G401.6 (cell line): ENCODE data around the gene JOSD1.

Experiments used
- FAIRE-seq: peaks from 2 replicates; lab custom pipeline; 2012; peaks lifted over from hg19 to GRCh38; lab: Jason Lieb, UNC

Gene JOSD1

DNA sequence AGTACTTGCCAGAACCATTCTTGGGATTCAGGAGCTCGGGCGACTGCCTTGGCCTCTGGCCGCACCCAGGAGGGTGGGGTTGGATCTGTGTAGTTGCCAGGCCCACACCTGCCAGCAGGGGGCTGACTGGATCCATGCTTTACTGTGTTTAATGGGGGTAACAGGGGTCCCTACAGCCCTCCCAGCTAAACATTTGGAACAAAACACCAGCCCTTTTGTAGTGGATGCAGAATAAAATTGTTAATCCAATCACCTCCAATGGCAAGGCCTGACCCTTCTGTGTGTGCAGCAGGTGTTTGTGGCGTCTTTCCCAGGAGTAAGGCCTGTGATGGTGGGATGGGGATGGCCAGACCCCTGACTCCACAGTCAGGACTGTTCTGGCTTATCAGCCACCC, 32.6 kb upstream of the JOSD1 start:
- FAIRE-seq, result no peak

- FAIRE-seq, result no peak
These were observed 31.6 kb upstream of the JOSD1 start for GRCh38 chr22:38732251-38732815.

DNA sequence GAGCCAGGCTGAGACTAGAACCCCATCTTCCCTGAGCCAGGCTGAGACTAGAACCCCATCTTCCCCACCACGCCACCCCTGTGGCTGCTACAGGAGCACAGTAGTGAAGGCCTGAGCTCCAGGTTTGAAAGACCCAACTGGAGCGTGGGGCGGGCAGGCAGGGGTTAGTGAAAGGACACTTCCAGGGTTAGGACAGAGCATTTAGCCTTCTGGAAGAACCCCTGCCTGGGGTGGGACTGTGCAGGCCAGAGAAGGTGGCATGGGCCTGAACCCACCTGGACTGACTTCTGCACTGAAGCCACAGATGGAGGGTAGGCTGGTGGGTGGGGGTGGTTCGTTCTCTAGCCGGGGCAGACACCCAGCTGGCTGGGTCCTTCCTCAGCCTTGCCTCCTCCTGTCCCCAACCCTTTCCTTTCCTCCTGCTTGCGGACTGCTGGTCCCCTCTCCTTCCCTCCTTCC, 31.0 kb upstream of the JOSD1 start:
- no peak for FAIRE-seq

DNA sequence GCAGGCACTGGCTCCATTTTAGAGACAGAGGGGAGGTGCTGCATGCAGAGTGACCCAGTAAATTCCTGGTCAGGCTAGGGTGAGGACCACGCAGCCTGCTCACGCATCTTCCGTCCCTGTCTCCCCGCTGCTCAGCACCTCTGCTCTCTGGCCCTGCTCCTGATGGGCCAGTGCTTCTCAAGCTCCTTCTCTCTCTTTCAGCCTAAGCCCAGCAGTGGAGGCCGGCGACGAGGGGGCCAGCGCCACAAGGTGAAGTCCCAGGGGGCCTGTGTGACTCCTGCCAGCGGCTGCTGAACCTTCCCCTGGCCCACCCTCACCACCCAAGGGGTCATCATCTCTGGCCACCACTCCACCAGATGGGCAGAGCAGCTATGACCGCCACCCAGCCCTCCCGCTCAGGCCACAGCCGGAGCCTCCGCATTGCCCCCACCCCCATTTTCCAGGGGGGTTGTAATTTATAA, 29.7 kb upstream of the JOSD1 start:
- FAIRE-seq, result no peak

- no peak for FAIRE-seq
These were observed 29.2 kb upstream of the JOSD1 start for GRCh38 chr22:38729946-38730345.

GRCh38 chr22:38728871-38729796, 28.4 kb upstream of the JOSD1 start:
- FAIRE-seq, result no peak

GRCh38 chr22:38727530-38728451, 27.0 kb upstream of the JOSD1 start:
- FAIRE-seq, result no peak

DNA sequence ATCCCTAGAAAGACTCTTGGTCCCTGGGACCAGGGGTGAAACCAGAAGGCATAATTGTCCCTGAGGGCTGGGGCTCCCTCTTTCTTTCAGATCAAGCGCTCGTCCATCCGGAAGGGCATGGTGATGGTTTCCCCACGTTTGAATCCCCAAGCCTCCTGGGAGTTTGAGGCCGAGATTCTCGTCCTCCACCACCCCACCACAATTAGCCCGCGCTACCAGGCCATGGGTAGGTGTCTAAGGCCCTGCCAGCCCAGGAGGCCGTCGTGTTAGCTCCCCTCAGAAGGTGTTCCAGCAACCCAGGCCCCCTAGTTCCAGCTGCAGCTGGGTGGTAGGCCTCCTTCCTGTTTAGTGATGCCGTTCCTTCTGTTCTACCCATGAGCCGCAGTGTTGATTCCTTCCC, 26.4 kb upstream of the JOSD1 start:
- no peak for FAIRE-seq

GRCh38 chr22:38725900-38726655, 25.3 kb upstream of the JOSD1 start:
- FAIRE-seq, result no peak

DNA sequence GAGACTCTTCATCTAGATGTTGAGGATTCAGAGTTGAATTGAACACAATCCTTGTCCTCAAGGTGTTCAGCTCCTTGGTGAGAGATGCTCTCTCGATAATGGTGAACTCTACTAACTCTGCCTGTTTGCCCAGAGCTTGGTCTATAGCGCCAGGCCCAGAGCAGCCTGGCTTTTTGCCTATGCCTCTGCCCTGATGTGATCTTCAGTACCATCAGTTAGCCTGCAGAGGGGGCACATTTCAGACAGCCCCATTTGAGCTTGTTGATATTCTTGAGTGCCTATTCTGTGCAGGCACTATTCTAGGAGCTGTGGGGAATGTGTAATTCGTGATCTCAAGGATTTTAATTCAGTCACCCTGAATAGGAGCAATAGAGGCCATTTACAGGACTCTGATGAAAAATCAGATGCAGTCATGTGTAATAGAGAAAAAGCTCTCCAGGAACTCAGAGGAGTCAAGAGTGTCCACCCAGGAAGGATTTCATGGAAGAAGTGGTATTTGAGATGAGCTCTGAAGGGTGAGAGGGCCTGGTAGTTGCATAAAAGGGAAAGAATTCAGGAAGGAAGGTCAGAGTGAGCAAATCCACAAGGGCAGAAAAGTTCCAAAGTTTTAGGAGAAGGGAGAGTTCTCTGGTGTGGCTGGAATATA, 24.3 kb upstream of the JOSD1 start:
- FAIRE-seq, result peak; percentile 68

DNA sequence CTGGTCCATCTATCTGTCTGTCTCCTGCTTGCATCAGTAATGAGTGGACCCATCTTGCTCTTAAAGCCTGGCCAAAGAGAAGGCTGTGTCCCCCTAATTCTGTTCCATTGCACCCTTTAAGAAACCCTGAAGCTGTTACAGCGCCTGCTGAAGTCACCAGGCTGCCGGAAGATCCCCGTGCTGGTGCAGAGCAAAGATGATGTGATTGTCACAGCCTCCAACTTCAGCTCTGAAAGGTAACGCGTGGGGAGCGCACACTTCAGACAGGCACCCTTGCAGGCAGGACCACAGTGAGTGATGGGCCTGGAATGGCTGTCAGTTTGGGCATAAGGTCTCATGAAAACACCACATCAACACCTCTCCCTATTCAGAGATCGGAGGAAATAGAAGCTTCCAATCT, 23.4 kb upstream of the JOSD1 start:
- no peak for FAIRE-seq

- no peak for FAIRE-seq
These were observed 20.8 kb upstream of the JOSD1 start for GRCh38 chr22:38721551-38721950.

- no peak for FAIRE-seq
These were observed 19.6 kb upstream of the JOSD1 start for GRCh38 chr22:38720350-38720749.

GRCh38 chr22:38719196-38719595, 18.5 kb upstream of the JOSD1 start:
- no peak for FAIRE-seq

GRCh38 chr22:38718414-38718813, 17.7 kb upstream of the JOSD1 start:
- no peak for FAIRE-seq

DNA sequence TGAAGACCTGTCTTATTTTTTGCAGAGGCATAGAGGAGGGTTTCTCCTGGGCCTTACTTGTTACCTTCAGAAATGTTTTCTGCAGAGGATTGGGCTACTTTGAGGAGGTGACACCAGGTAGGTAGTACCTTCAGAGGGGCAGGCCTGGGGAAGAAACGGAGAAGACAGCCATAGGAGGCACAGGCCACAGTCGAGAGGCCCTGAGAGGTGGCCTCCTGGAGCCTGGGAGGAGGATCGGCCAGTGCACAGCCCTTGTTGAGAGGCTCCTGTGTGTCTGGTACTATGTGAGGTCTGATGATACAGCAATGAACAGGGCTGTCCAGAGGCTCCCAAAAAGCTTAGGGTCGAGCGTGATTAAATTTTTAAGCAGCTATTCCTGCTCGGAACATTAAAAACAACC, 16.5 kb upstream of the JOSD1 start:
- no peak for FAIRE-seq

GRCh38 chr22:38716826-38717225, 16.1 kb upstream of the JOSD1 start:
- no peak for FAIRE-seq

GRCh38 chr22:38716271-38716670, 15.5 kb upstream of the JOSD1 start:
- FAIRE-seq, result no peak

DNA sequence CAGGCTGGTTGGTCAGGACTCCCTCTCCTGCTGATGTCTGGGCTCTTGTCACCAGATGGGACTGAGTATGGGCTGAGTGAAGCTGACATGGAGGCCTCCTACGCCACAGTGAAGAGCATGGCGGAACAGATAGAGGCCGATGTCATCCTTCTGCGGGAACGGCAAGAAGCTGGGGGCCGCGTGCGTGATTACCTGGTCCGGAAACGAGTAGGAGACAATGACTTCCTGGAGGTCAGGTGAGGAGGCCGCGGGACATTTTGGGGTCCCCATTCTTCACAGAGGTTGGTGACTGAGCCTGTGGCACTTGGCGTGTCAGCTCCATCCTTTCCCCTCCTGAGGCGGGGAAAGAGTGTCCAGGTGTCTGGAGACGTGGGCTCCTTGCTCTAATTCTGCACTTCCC, 15.1 kb upstream of the JOSD1 start:
- no peak for FAIRE-seq

DNA sequence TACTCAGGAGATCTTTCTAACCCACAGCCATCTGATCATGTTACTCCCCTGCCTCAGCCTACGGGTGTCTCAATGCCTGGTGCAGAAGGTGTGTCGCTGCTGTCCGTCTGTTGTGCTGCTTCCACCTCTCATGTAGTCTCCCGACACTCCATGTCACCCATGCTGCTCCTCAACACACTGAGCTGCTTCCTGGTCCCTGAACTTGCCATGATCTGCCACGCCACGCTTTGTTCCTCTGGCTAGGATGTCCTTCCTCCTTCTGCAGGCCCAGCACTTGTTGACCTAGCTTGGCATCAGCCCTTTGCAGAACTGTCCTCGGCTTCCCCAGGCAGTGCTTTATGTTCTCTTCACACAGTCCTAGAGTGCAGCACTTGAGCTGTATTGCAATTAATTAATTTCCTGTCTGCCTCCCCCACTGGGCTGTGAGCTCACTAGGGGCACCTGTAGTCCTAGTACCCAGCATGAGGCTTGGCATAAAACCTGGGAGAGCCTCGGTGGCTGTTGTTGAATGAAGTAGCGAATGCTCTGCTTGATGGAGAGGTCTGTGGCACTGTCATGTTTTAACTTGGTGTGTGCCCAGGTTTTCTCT, 14.5 kb upstream of the JOSD1 start:
- no peak for FAIRE-seq

GRCh38 chr22:38713921-38714320, 13.2 kb upstream of the JOSD1 start:
- FAIRE-seq, result no peak
